GM21515 (cell line): Measurements from ENCODE around the gene CLSTN1.
"Not testable (repeated sequence)": the region's sequence is repeated elsewhere in the genome, so short reads cannot be mapped to it uniquely, and the experiment has no call there.

Experiments
- ATAC-seq: cut with Tn5 transposase; IDR thresholded peaks from one replicate; pipeline ENCODE4 v1.9.1; 2021; ENCODE audit not compliant: unreplicated experiment

The CLSTN1 gene

GRCh38 chr1:9717193-9718005 is 106.4 kb downstream of the CLSTN1 start:
- ATAC-seq = peak; percentile 49

- ATAC-seq = no peak
These were observed 107.2 kb downstream of the CLSTN1 start for GRCh38 chr1:9716404-9717192.

GRCh38 chr1:9715536-9716226 is 108.1 kb downstream of the CLSTN1 start:
- no peak for ATAC-seq

- ATAC-seq = no peak
These were observed 109.5 kb downstream of the CLSTN1 start for GRCh38 chr1:9714257-9714718.

- not testable (repeated sequence) for ATAC-seq
These were observed 111.0 kb downstream of the CLSTN1 start for GRCh38 chr1:9712767-9713166.

- no peak for ATAC-seq
These were observed 112.2 kb downstream of the CLSTN1 start for GRCh38 chr1:9711466-9712020.

- ATAC-seq = no peak
These were observed 113.7 kb downstream of the CLSTN1 start for GRCh38 chr1:9710037-9710436.

GRCh38 chr1:9706178-9706577 is 117.6 kb downstream of the CLSTN1 start:
- ATAC-seq = no peak

GRCh38 chr1:9705337-9706093 is 118.2 kb downstream of the CLSTN1 start:
- ATAC-seq = no peak

- ATAC-seq = no peak
These were observed 120.1 kb downstream of the CLSTN1 start for GRCh38 chr1:9703681-9704080.

GRCh38 chr1:9703165-9703509 is 120.6 kb downstream of the CLSTN1 start:
- no peak for ATAC-seq

GRCh38 chr1:9701665-9702064 is 122.1 kb downstream of the CLSTN1 start:
- ATAC-seq = no peak

GRCh38 chr1:9700340-9700739 is 123.4 kb downstream of the CLSTN1 start:
- ATAC-seq = no peak

- ATAC-seq = no peak
These were observed 124.4 kb downstream of the CLSTN1 start for GRCh38 chr1:9699361-9699760.

GRCh38 chr1:9696793-9697192 is 127.0 kb downstream of the CLSTN1 start:
- no peak for ATAC-seq

GRCh38 chr1:9691691-9692090 is 132.1 kb downstream of the CLSTN1 start:
- no peak for ATAC-seq

- ATAC-seq = no peak
These were observed 132.7 kb downstream of the CLSTN1 start for GRCh38 chr1:9691108-9691445.

GRCh38 chr1:9690440-9691107 is 133.2 kb downstream of the CLSTN1 start:
- ATAC-seq = no peak

GRCh38 chr1:9689971-9690381 is 133.8 kb downstream of the CLSTN1 start:
- no peak for ATAC-seq
